NT2/D1 (cell line): ENCODE measurements around the gene MZT2B.
"Not testable (repeated sequence)": the region's sequence is repeated elsewhere in the genome, so short reads cannot be mapped to it uniquely, and the experiment has no call there.

Experiments
- DNase-seq: peaks from one replicate; pipeline ENCODE4 v3.0.0-alpha.2; 2011; ENCODE audit warnings: low read depth, low spot score
- H3K27me3 ChIP-seq: 2 replicates; pipeline ENCODE4 v1.6.0; 2011; ENCODE audit warnings: mild to moderate bottlenecking; ENCODE audit not compliant: insufficient read length, insufficient read depth
- H3K36me3 ChIP-seq: 2 replicates; pipeline ENCODE4 v1.6.1; 2011; ENCODE audit warnings: mild to moderate bottlenecking, low read length, mixed read lengths; ENCODE audit not compliant: insufficient read depth, insufficient read length
- H3K4me1 ChIP-seq: 2 replicates; pipeline ENCODE4 v1.5.1; 2011; ENCODE audit not compliant: insufficient read depth, insufficient read length
- H3K4me3 ChIP-seq: 2 replicates; pipeline ENCODE4 v1.5.1; 2011; ENCODE audit warnings: low read depth; ENCODE audit not compliant: insufficient read length
- H3K9ac ChIP-seq: 2 replicates; pipeline ENCODE4 v1.6.0; 2011; ENCODE audit warnings: low read depth; ENCODE audit not compliant: insufficient read length
- H3K9me3 ChIP-seq: 2 replicates; pipeline ENCODE4 v1.5.1; 2011; ENCODE audit warnings: mild to moderate bottlenecking, low read length; ENCODE audit not compliant: insufficient read depth
- SUZ12 ChIP-seq: IDR thresholded peaks from 2 replicates; pipeline ENCODE4 v1.6.1; 2011; ENCODE audit not compliant: insufficient read length, insufficient read depth; ENCODE audit errors: extremely low read depth
- YY1 ChIP-seq: IDR thresholded peaks from 2 replicates; pipeline ENCODE4 v1.6.1; 2011; ENCODE audit not compliant: insufficient read length, insufficient read depth
- ZNF274 ChIP-seq: IDR thresholded peaks from 2 replicates; pipeline ENCODE4 v1.6.1; 2011; ENCODE audit warnings: mild to moderate bottlenecking, low read depth, low read length

MZT2B gene

DNA sequence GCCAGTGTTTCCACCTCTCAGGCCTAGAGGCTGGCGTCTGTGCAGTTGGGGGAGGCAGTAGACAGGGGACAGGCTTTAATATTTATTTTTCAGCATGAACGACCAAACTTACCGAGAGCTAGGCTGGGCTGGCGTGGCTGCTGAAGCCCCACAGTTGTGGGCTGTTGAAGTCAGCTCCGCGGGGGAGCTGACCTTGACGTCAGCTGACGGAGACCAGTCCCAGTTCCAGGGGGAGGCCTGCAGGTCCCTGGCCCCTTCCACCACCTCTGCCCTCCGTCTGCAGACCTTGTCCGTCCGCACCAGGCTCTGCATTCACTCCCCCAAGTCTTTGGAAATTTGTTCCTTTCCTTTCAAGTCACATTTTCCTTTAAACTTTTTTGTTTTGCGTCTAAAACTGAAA, 49.6 kb downstream of the MZT2B start:
- H3K9ac ChIP-seq = no peak overlapping the region
- TF ChIP-seq SUZ12 = no peak
- no peak for TF ChIP-seq YY1
- no peak for TF ChIP-seq ZNF274
- H3K27me3 ChIP-seq = no peaks in the 10 kb centered on the region
- no peak for DNase-seq
- no peak overlapping the region for H3K4me3 ChIP-seq
- no peaks in the 10 kb centered on the region for H3K36me3 ChIP-seq
- no peaks in the 10 kb centered on the region for H3K4me1 ChIP-seq
- peaks cover 7% of the 10 kb centered on the region; the same call in 1 of the 2 replicates for H3K9me3 ChIP-seq

GRCh38 chr2:130233066-130233465, 51.0 kb downstream of the MZT2B start:
- H3K36me3 ChIP-seq, H3K9me3 ChIP-seq, DNase-seq, H3K4me1 ChIP-seq, H3K4me3 ChIP-seq, H3K9ac ChIP-seq, H3K27me3 ChIP-seq: not testable (repeated sequence)

GRCh38 chr2:130239581-130239980, 57.5 kb downstream of the MZT2B start:
- H3K36me3 ChIP-seq, DNase-seq, H3K27me3 ChIP-seq, H3K4me1 ChIP-seq, H3K9me3 ChIP-seq, H3K9ac ChIP-seq, H3K4me3 ChIP-seq: not testable (repeated sequence)
